Muscle of arm (tissue), 14 donors: ENCODE data around the gene SENP1. TPM values are rescaled to one million over a fixed set of nuclear protein-coding genes. Genes with fewer than 3 reads are reported as not detected.
"Not testable (repeated sequence)": the region's sequence is repeated elsewhere in the genome, so short reads cannot be mapped to it uniquely, and the experiment has no call there.

Experiments
- DNase-seq: peaks from one replicate; pipeline ENCODE4 v3.0.0-alpha.2; 2013
- long read RNA-seq, 11 donors: transcript quantifications; one replicate each; lab custom pipeline, GENCODE V29; 2026
- polyA plus RNA-seq, 12 donors: library from polyadenylated mRNA; unstranded; fragments of 120-200 nt; gene quantifications; one replicate each; pipeline ENCODE4 v1.2.1, GENCODE V29; 2013; ENCODE audit not compliant: insufficient read length in 12 of 12

The SENP1 gene
- polyA plus RNA-seq: 10 to 100 TPM in 11 of 12 donors, not detected in 1; 13.2 to 20.4 (median 16.7) TPM
- long read RNA-seq, donor 1, partial matches to known transcripts: 0 of 1 reads
- long read RNA-seq, donor 1, other reads (novel, unspliced or antisense): 0 of 1 reads
- long read RNA-seq, donor 2, full-length matches to known transcripts: 1 of 1 reads
- long read RNA-seq, donor 2, partial matches to known transcripts: 0 of 1 reads
- long read RNA-seq, donor 2, other reads (novel, unspliced or antisense): 0 of 1 reads
- long read RNA-seq, donor 3, full-length matches to known transcripts: 2 of 2 reads
- long read RNA-seq, donor 3, partial matches to known transcripts: 0 of 2 reads
- long read RNA-seq, donor 3, other reads (novel, unspliced or antisense): 0 of 2 reads
- long read RNA-seq, donor 4: 0 reads
- long read RNA-seq, donor 5: 0 reads
- long read RNA-seq, donor 6: 0 reads
- long read RNA-seq, donor 7, full-length matches to known transcripts: 2 of 2 reads
- long read RNA-seq, donor 7, partial matches to known transcripts: 0 of 2 reads
- long read RNA-seq, donor 7, other reads (novel, unspliced or antisense): 0 of 2 reads
- long read RNA-seq, donor 8: 0 reads
- long read RNA-seq, donor 9, partial matches to known transcripts: 0 of 1 reads
- long read RNA-seq, donor 9, other reads (novel, unspliced or antisense): 0 of 1 reads
- long read RNA-seq, donor 10, partial matches to known transcripts: 0 of 3 reads
- long read RNA-seq, donor 10, other reads (novel, unspliced or antisense): 0 of 3 reads
- long read RNA-seq, donor 11: 0 reads

GRCh38 chr12:48105867-48106680, at the start of gene SENP1:
SENP1 (minus strand) TSS chr12:48106079; CDS start chr12:48101472, 4,607 bp downstream.
- peak; percentile 92 for DNase-seq

GRCh38 chr12:48151103-48151771, 45.4 kb upstream of the SENP1 start:
- DNase-seq: no peak

- no peak for DNase-seq
These were observed 40.1 kb upstream of the SENP1 start for GRCh38 chr12:48145981-48146380.

GRCh38 chr12:48143898-48144297, 38.0 kb upstream of the SENP1 start:
- no peak for DNase-seq

GRCh38 chr12:48142818-48143674, 37.2 kb upstream of the SENP1 start:
- DNase-seq: no peak

GRCh38 chr12:48135027-48135426, 29.1 kb upstream of the SENP1 start:
- DNase-seq: no peak

GRCh38 chr12:48132826-48133225, 26.9 kb upstream of the SENP1 start:
- DNase-seq: no peak

- no peak for DNase-seq
These were observed 25.6 kb upstream of the SENP1 start for GRCh38 chr12:48131517-48131916.

GRCh38 chr12:48129376-48129775, 23.5 kb upstream of the SENP1 start:
- DNase-seq: no peak

GRCh38 chr12:48128800-48129199, 22.9 kb upstream of the SENP1 start:
- no peak for DNase-seq

GRCh38 chr12:48126953-48127630, 21.2 kb upstream of the SENP1 start:
- DNase-seq: no peak

- no peak for DNase-seq
These were observed 20.1 kb upstream of the SENP1 start for GRCh38 chr12:48125985-48126384.

- not testable (repeated sequence) for DNase-seq
These were observed 19.7 kb upstream of the SENP1 start for GRCh38 chr12:48125542-48125941.

GRCh38 chr12:48123169-48123568, 17.3 kb upstream of the SENP1 start:
- DNase-seq: no peak

- DNase-seq: no peak
These were observed 16.4 kb upstream of the SENP1 start for GRCh38 chr12:48122065-48122834.

- no peak for DNase-seq
These were observed 15.6 kb upstream of the SENP1 start for GRCh38 chr12:48121522-48121921.

GRCh38 chr12:48119834-48120195, 13.9 kb upstream of the SENP1 start:
- no peak for DNase-seq

- DNase-seq: peak; percentile 88
These were observed 13.4 kb upstream of the SENP1 start, which contains the start of gene PFKM for GRCh38 chr12:48119078-48119833. PFKM (plus strand) TSS chr12:48119364; CDS start chr12:48122775, 3,411 bp downstream.
